GM08714 (cell line): ENCODE measurements around the gene NOC4L.
"Not testable (repeated sequence)": the region's sequence is repeated elsewhere in the genome, so short reads cannot be mapped to it uniquely, and the experiment has no call there.

Experiments
- H3K4me3 ChIP-seq: fragments of 200-500 bp; sonication (Bioruptor generic); 2 replicates; pipeline ENCODE4 v1.5.1; 2014; ENCODE audit warnings: mild to moderate bottlenecking, low read length, inconsistent platforms
- ZNF274 ChIP-seq: IDR thresholded peaks from 2 replicates; pipeline ENCODE4 v1.6.1; 2012; ENCODE audit warnings: mild to moderate bottlenecking, low read depth, low read length

Gene NOC4L

GRCh38 chr12:132144115-132144809 is at the start of gene NOC4L, which contains the start of gene DDX51:
TSS of gene NOC4L (plus strand) at chr12:132144457. CDS start at chr12:132144489, 32 bp downstream.
TSS of gene DDX51 (minus strand) at chr12:132144319. CDS start at chr12:132144296, 23 bp downstream.
- no peak for TF ChIP-seq ZNF274
- peak within 1 kb of the TSS; percentile 91 for H3K4me3 ChIP-seq

- no peak for TF ChIP-seq ZNF274
- H3K4me3 ChIP-seq: no peak overlapping the region
Observed at GRCh38 chr12:132095520-132096409, 48.5 kb upstream of the NOC4L start.

- no peak overlapping the region for H3K4me3 ChIP-seq
- TF ChIP-seq ZNF274: no peak
Observed at GRCh38 chr12:132099739-132100138, 44.5 kb upstream of the NOC4L start.

GRCh38 chr12:132100306-132101065 is 43.8 kb upstream of the NOC4L start:
- TF ChIP-seq ZNF274: no peak
- no peak overlapping the region for H3K4me3 ChIP-seq

- no peak for TF ChIP-seq ZNF274
- no peak overlapping the region for H3K4me3 ChIP-seq
Observed at GRCh38 chr12:132102297-132102696, 42.0 kb upstream of the NOC4L start.

- H3K4me3 ChIP-seq: not testable (repeated sequence)
Observed at GRCh38 chr12:132103072-132103471, 41.2 kb upstream of the NOC4L start.

GRCh38 chr12:132103542-132104308 is 40.5 kb upstream of the NOC4L start:
- H3K4me3 ChIP-seq: no peak overlapping the region
- no peak for TF ChIP-seq ZNF274

- TF ChIP-seq ZNF274: no peak
- H3K4me3 ChIP-seq: no peak overlapping the region
Observed at GRCh38 chr12:132105467-132105866, 38.8 kb upstream of the NOC4L start.

GRCh38 chr12:132106921-132107320 is 37.3 kb upstream of the NOC4L start:
- TF ChIP-seq ZNF274: no peak
- H3K4me3 ChIP-seq: no peak overlapping the region

- no peak for TF ChIP-seq ZNF274
- H3K4me3 ChIP-seq: no peak overlapping the region
Observed at GRCh38 chr12:132108211-132108832, 35.9 kb upstream of the NOC4L start.

- no peak overlapping the region for H3K4me3 ChIP-seq
- no peak for TF ChIP-seq ZNF274
Observed at GRCh38 chr12:132109741-132110140, 34.5 kb upstream of the NOC4L start.

GRCh38 chr12:132110677-132111076 is 33.6 kb upstream of the NOC4L start:
- H3K4me3 ChIP-seq: no peak overlapping the region
- TF ChIP-seq ZNF274: no peak

- no peak for TF ChIP-seq ZNF274
Observed at GRCh38 chr12:132111654-132112304, 32.5 kb upstream of the NOC4L start.

GRCh38 chr12:132114667-132115066 is 29.6 kb upstream of the NOC4L start:
- no peak for TF ChIP-seq ZNF274

More at GRCh38 chr12:132111654-132112304, 32.5 kb upstream of the NOC4L start:
- no peak overlapping the region for H3K4me3 ChIP-seq

More at GRCh38 chr12:132114667-132115066, 29.6 kb upstream of the NOC4L start:
- H3K4me3 ChIP-seq: no peak overlapping the region
